GM19193 (cell line): ENCODE results near the gene RAB3IP.

Experiments used
- POLR2A ChIP-seq: IDR thresholded peaks from 4 replicates; pipeline ENCODE4 v1.6.1; 2011; ENCODE audit not compliant: insufficient read depth, insufficient read length; ENCODE audit errors: extremely low read depth

RAB3IP gene

DNA sequence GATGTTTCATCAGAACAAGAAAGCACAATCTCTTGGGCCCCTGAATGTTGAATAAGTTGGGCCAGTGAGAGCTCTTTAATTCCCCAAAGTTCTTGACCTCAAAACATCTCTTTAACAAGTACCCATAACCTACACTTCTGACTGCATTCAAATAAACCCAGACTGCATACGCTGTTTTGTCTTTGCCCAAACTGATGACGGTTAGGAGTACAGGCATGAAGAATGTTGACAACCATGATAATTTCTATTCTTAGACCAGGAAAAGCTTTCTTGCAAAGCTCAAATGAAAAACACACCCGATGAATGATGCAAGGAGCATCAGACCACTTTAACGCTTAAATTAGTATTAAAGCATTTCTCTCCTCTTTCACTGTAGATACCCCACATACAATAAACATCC lies 11.7 kb upstream of the RAB3IP start:
- TF ChIP-seq POLR2A: no peak

DNA sequence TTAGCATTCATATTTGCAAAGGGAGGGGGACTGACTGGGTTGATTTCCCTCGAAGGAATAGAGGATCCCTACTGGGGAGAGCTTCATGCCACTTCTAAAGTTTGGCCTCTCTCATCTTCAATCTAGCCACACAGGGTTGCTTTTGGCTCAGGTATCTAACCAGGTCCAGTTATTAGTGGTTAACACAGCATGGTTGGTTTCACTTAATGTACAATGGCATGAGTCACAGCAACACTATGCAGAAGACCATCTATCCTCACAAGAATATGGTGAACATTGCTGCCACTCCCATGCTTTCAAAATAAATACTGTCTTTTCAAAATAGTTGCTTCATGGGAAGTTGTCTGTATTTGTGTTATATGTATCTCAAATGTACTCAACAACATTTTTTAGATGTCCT lies 6.6 kb upstream of the RAB3IP start:
- TF ChIP-seq POLR2A: no peak

GRCh38 chr12:69733638-69734037 lies 5.0 kb upstream of the RAB3IP start:
- no peak for TF ChIP-seq POLR2A

DNA sequence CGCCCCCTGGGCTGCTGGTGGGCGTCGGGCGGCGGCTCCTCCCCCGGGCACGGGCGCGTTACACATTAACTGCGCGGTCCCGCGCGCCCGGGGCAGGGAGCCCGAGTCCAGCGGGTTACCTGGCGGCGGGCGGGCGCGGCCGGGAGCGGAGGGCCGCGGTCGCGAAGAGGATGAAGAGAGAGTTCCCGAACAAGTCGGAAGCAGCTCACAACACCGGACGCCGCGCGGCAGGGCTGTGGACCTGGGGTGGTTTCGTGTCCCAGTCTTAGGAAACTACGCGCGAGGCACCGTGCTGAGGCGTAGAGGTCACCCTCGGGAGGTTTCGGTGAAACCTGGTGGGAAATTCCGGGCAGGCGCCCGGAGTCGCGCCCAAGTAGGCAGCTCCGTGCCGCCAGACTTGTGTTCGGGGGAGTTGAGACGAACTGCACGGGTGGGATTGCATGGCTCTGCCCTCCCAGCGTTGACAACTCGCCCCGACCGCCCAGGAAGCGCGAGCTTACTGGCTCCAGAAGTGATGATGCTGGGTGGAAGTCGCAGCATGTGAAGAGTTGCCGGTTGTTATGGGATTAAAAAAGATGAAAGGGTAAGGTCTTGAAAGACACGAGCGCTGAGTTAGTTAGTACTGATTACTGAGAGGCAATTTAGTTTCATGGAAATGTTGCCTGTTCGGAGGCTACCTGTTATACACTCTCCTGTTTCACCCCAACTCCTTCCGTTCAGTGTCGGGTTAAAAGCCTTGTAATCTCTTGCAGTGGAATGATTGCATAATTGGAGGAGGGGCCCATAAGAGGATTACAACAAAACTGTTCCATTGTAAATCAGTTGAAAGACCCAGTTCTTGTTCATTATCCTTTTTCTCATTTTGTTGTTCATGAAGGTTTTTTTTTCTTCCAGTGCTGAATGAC lies 879 bp downstream of the RAB3IP start:
- TF ChIP-seq POLR2A: no peak

GRCh38 chr12:69744109-69744508 lies 5.4 kb downstream of the RAB3IP start:
- no peak for TF ChIP-seq POLR2A

GRCh38 chr12:69751476-69751875 lies 12.8 kb downstream of the RAB3IP start:
- TF ChIP-seq POLR2A: no peak

DNA sequence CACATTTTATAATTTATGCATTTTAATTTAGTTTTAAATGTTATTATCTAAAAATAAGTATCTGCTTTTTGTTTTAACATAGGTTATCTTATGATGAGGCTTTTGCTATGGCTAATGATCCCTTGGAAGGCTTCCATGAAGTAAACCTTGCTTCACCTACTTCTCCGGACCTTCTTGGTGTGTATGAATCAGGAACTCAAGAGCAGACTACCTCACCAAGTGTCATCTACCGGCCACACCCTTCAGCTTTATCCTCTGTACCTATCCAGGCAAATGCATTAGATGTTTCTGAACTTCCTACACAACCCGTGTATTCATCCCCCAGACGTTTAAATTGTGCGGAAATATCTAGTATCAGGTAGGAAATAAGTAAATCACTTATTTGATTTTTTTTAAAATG lies 16.6 kb downstream of the RAB3IP start:
- TF ChIP-seq POLR2A: no peak

DNA sequence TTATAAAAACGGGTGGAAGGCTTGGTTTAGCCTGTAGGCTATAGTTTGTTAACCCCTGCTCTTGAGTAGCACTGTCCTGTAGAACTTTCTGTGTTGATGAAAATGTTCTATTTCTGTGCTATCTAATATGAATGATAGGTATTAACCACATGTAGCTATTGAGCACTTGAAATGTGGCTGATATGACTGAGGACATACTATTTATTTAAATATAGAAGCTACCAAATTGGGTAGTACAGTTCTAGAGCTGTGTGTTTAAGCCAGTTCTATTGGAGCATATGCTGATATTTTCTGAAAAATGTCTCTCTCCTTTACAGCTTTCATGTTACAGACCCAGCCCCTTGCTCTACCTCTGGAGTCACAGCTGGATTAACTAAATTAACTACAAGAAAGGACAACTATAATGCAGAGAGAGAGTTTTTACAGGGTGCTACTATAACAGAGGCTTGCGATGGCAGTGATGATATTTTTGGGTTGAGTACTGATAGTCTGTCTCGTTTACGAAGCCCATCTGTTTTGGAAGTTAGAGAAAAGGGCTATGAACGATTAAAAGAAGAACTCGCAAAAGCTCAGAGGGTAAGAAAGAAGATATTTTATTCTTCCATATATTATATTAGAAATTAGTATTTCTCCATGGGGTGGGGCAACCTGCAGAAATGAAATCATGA lies 17.6 kb downstream of the RAB3IP start:
- TF ChIP-seq POLR2A: no peak

GRCh38 chr12:69758105-69758504 lies 19.4 kb downstream of the RAB3IP start:
- TF ChIP-seq POLR2A: no peak

GRCh38 chr12:69765515-69765914 lies 26.9 kb downstream of the RAB3IP start:
- TF ChIP-seq POLR2A: no peak

GRCh38 chr12:69766260-69766659 lies 27.6 kb downstream of the RAB3IP start:
- no peak for TF ChIP-seq POLR2A

- TF ChIP-seq POLR2A: no peak
Observed at GRCh38 chr12:69779928-69780327, 41.3 kb downstream of the RAB3IP start.

- TF ChIP-seq POLR2A: no peak
Observed at GRCh38 chr12:69783365-69783764, 44.7 kb downstream of the RAB3IP start.

DNA sequence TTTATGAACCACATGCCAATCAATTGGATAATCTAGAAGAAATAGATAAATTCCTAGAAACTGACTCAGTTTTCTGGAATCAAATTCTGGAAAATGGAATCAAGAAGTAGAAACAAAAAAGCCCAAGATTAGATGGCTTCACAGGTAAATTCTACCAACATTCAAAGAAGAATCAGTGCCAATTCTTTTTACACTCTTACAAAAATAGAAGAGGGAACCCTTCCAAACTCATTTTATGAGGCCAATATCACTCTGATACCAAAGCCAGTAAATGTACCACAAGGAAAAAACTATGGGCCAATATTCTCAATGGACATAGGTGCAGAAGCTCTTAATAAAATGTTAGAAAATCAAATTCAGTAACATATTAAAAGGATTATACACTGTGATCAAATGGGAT lies 50.7 kb downstream of the RAB3IP start:
- no peak for TF ChIP-seq POLR2A

- no peak for TF ChIP-seq POLR2A
Observed at GRCh38 chr12:69792533-69792932, 53.9 kb downstream of the RAB3IP start.

DNA sequence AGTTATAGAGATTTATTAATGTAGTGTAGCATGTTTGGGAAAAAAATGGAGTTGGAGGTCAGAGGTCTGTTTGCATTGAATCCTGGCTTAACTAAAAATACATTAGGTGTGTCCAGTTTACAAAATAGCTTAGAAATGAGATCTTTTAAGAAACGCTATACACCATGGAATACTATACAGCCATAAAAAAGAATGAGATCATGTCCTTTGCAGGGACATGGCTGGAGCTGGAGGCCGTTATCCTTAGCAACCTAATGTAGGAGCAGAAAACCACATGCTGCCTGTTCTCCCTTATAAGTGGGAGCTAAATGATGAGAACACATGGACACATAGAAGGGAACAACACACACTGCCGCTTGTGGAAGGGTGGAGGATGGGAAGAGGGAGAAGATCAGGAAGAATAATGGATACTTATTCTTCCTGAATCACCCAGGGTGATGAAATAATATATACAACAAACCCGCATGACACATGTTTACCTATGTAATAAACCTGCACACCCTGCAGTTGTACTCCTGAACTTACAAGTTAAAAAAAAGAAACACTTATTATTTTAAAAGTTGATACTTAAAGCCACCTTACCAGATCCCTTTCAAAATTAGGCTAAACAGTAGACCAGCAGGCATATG lies 72.3 kb downstream of the RAB3IP start:
- no peak for TF ChIP-seq POLR2A

DNA sequence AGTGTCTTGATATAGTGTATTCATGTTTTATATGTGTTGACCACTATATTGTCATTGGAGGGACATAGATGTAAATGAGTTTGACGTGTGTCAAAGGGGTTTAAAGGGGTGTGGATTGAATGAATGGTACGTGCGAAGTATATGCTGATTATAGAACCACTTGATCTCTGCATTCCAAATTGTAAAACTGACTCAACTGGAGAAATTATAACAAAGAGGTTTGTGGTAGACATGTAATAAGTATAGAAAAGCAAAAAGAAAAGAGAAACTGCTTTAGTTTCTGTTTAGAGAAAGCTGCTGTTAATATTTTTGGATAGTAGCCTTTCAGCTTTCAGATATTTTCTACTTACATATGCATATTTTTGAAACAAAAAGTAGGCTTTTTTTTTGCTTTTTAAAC lies 77.4 kb downstream of the RAB3IP start:
- no peak for TF ChIP-seq POLR2A

- TF ChIP-seq POLR2A: no peak
Observed at GRCh38 chr12:69821032-69821455, 82.4 kb downstream of the RAB3IP start.
